ENCODE measurements around the gene NPEPL1. TPM values are rescaled to one million over a fixed set of nuclear protein-coding genes. Genes with fewer than 3 reads are reported as not detected.

NPEPL1 gene
- total RNA-seq, 4 donors from 2014 or later, result 41.6 to 56.0 (median 47.2) TPM

GRCh38 chr20:58702859-58703648 lies 10.5 kb downstream of the NPEPL1 start:
- 93 to 95% methylated on average over 28 of the region's 28 CpGs for WGBS, 2 donors
- TF ChIP-seq CTCF (IDR thresholded peaks at IDR 0.05) (no peak), POLR2A (IDR thresholded peaks at IDR 0.05) (no peak)
- Histone ChIP-seq H3K27me3 (no peaks in the 10 kb centered on the region), H3K9me3 (no peaks in the 10 kb centered on the region), H3K36me3 (peaks cover 51 to 52% of the 10 kb centered on the region in 2 donors), H3K4me1 (no peaks in the 10 kb centered on the region), H3K27ac (no peak overlapping the region), H3K4me3 (replicated peaks in 1 of 3) (no peak overlapping the region)
- intact Hi-C loops (cut with DNase I), result no loop called here
- no peak for DNase-seq

- WGBS, 2 donors, result 94 to 97% methylated on average over 12 of the region's 12 CpGs
- Histone ChIP-seq H3K27me3 (no peaks in the 10 kb centered on the region), H3K4me3 (replicated peaks in 1 of 3) (no peak overlapping the region), H3K36me3 (peaks cover 45 to 47% of the 10 kb centered on the region in 2 donors), H3K4me1 (no peaks in the 10 kb centered on the region), H3K27ac (no peak overlapping the region), H3K9me3 (no peaks in the 10 kb centered on the region)
- TF ChIP-seq CTCF (IDR thresholded peaks at IDR 0.05) (no peak), POLR2A (IDR thresholded peaks at IDR 0.05) (no peak)
- DNase-seq, result no peak
- intact Hi-C loops (cut with DNase I), result no loop called here
Observed at GRCh38 chr20:58703765-58704371, 11.3 kb downstream of the NPEPL1 start.

- H3K36me3 ChIP-seq, result peaks cover 30 to 34% of the 10 kb centered on the region in 2 donors
- H3K27ac ChIP-seq, result no peak overlapping the region
- intact Hi-C loops (cut with DNase I), result no loop called here
Observed at GRCh38 chr20:58705208-58705926, 12.8 kb downstream of the NPEPL1 start.

GRCh38 chr20:58706150-58706892 lies 13.7 kb downstream of the NPEPL1 start:
- 95 to 97% methylated on average over 15 to 20 of the region's 20 CpGs for WGBS, 2 donors
- DNase-seq, result no peak
- Histone ChIP-seq H3K27ac (no peak overlapping the region), H3K27me3 (no peaks in the 10 kb centered on the region), H3K4me1 (no peaks in the 10 kb centered on the region), H3K4me3 (replicated peaks in 1 of 3) (no peak overlapping the region), H3K36me3 (peaks cover 26 to 34% of the 10 kb centered on the region in 2 donors), H3K9me3 (no peaks in the 10 kb centered on the region)
- intact Hi-C loops (cut with DNase I), result no loop called here
- TF ChIP-seq CTCF (IDR thresholded peaks at IDR 0.05), result no peak
- no peak for TF ChIP-seq POLR2A (IDR thresholded peaks at IDR 0.05)

More at GRCh38 chr20:58705208-58705926, 12.8 kb downstream of the NPEPL1 start:
- H3K9me3 ChIP-seq, result no peaks in the 10 kb centered on the region
- no peaks in the 10 kb centered on the region for H3K4me1 ChIP-seq
- no peak for DNase-seq
- no peaks in the 10 kb centered on the region for H3K27me3 ChIP-seq
- WGBS, 2 donors, result 93 to 94% methylated on average over 14 of the region's 14 CpGs
- no peak overlapping the region for H3K4me3 ChIP-seq (replicated peaks in 1 of 3)
- TF ChIP-seq POLR2A (IDR thresholded peaks at IDR 0.05), result no peak
